Putamen (tissue), 1 donor: ENCODE results near the gene ABI3BP.
"Not testable (repeated sequence)": the region's sequence is repeated elsewhere in the genome, so short reads cannot be mapped to it uniquely, and the experiment has no call there.

Experiments used
- DNase-seq: peaks from one replicate; pipeline ENCODE4 v3.0.0-alpha.2; 2016; ENCODE audit warnings: low spot score

The ABI3BP gene

DNA sequence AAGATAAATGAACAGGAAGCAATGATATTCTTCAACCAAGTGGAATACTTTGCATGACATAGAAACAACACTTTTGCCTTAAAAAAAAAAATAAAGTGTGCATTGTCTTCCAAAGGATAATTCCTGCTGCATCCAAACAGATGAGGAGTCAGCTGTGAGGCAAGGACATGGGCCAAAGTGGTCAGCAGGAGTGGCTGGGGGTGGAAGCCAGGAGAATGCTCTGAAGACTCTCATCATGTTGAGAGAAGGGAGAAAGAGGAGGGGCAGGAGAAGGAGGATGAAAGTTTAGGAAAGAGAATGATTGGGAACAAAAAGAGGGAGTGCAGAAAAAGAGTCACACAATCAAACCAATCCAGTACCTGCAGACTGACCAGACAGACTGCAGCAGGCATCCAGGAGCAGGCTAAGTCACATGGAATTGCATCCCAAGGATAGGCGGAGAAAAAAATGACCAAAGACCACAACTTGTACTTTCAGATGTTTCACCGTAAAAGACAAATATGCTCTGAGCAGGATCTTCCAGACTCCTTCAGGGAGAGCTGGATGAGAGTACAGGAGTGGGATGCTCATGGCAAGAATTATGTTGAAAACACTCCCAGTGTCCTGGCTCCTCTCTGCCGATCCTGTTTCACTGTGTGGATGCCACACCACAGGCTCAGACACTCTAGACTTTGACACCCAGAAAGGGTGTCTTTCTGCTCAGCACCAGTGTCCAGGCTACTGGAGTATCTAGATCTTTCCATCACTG lies 11.9 kb downstream of the ABI3BP start:
- DNase-seq = no peak

DNA sequence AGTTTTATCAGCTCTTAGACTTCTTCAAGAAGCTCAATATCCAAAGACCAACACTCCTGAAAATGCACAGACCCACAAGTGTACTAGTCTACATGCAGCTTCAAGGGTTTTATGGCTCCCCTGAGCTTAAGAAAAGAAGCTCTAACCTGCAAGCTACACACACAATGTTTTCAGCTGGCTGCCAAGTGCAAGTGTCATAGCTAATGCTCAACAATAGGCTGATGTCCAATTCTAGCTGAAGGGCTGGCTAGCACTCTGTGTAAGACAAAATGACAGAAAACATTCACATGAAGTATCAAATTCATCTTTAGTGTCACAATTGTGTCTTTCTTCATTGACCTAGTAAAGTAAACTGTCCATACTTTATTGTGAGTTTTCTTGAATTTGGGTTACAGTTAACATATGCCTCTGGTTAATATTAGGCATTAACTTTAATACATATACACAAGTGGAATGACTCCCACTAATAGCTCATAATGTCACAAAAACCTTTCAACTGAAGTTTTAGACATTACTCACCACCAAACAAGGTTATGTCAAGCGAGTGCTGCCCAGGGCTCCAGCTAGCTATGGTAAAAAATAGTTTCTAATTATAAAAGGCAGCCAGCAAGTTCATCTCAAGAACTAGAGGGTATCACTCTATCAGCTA lies 15.1 kb downstream of the ABI3BP start:
- no peak for DNase-seq

DNA sequence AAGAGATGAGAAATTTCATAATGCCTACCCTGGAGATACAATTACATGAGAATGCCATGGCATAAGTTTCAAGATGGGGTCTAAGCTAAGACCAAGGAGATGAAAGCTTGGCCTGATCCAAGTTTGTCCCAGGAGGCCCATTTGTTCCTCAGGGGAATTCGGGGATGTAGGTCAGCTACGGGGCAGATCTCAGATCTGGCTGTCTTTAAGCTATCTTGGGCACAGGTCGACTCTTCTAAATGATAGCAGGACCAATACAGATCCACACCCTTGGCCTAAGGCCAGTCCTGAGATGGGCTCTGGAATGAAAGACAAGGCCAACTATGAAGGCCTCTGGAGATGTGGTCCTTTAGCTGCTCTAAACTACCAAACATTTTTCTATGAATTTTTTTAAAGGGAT lies 16.6 kb downstream of the ABI3BP start:
- no peak for DNase-seq

DNA sequence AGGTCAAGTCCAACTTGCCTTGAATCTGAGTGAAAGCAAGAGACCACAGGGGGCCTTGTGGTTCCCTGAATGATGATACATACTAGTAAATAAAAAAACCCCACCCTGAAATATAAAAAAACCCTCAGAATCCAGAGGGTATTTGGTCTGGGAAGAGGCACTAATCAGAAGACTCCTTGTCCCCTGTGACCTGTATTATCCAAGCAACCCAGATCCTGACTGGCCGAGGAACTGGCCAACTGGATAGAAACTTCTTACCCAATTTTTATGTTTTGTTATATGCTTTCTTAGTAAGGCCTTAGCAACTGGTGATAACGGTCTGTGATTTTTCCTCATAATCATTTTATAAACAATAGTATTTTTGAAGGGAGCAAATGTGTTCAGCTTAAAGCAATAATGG lies 17.5 kb downstream of the ABI3BP start:
- no peak for DNase-seq

DNA sequence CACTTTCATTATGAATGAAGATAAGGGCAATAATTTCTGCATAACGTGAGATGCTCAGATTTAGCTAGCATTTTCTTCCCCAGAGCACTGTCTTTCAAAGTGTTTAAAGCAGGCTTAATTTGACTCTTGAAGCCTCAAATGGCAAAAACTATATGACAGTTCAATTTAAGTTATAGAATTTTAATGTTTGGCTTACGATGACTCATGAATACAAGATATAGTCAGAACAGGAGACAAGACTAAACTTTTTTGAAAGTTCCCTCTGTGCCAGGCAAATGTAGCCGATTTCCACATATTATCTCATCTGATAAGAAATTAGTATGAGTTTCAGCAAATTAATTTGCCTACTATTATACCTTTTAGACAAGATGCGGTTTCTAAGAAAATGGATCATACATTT lies 19.6 kb downstream of the ABI3BP start:
- DNase-seq = no peak

DNA sequence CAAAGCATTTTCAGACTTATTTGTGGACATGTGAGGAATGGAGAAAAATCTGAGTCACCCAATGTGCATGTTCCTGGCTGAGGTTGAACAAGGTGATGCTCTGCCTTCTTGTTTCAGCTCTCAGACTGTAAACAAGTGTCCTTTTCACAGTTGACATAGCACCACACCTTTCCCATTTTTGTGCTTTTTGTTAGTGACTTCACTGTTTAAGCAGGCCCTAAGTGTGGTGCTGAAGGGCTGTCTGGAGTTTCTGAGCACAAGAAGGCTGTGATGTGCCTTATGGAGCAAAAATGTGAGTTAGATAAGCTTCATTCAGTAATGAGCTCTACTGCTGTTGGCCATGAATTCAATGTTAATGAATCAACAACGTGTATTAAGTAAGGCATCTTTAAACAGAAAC lies 20.4 kb downstream of the ABI3BP start:
- DNase-seq = no peak

DNA sequence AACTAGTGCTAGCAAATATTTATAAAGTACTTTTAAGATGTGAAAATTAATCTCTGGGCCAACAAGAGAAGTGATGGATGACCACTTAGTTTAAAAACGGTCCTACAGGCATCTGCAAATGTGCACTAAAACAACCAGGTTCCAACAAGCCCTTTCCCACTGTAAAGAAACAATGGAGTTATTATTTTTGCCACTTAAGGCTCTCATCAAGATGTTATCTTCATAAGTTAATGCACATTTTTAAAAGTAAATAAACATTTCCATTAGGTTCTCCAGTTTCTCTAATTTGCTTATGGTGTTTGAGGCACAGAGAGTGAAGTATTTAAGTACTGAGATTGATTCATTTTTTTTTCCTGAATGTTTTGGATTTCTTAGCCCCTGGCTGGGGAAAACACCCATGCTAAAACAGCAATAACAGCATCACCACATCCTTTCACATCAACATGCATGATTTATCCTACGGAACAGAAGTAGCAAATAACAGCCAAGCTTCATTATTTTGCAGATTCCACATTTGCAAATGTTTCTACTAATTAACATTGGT lies 20.8 kb downstream of the ABI3BP start:
- no peak for DNase-seq

DNA sequence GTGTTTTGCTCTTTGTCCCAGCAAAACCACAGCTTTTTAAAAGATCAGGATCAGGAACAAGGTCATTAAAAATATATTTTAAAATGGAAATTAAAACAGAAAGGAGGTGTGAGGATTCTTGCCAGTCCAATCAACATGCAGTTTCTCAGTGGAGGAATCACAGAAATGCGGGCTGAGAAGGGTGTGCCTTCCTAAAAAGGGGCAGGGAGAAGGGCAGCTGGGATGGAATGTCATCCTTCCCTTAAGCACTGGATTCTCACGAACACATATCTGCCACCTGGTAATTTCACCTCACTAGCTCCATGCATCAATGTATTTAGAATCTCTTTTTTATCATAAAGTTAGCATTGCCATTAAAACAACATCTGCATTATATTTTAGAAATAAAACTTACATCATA lies 21.4 kb downstream of the ABI3BP start:
- no peak for DNase-seq

DNA sequence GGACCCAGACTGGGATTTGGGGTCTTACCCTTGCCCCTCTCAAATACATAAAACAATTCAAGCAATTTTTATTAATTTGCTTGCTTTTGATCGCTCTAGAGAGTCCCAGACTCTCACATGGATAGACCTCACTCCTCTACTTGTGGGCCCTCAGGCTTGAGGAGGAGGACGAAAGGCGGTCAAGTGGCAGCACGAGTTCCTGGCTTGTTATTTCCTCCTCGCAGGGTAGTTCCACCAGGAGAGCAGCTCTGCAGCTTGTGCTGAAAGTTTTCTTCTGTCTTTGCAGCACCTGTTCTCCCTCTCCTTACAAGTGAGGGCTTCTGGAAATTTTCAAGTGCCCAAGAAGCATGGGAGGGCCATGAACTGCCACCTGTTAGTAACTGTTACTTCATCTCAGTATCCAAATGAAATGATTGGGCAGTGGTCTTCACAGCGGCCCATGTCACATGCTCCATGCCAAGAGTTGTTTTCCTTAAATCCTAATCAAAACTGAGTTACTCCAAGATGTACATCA lies 22.7 kb downstream of the ABI3BP start:
- no peak for DNase-seq

DNA sequence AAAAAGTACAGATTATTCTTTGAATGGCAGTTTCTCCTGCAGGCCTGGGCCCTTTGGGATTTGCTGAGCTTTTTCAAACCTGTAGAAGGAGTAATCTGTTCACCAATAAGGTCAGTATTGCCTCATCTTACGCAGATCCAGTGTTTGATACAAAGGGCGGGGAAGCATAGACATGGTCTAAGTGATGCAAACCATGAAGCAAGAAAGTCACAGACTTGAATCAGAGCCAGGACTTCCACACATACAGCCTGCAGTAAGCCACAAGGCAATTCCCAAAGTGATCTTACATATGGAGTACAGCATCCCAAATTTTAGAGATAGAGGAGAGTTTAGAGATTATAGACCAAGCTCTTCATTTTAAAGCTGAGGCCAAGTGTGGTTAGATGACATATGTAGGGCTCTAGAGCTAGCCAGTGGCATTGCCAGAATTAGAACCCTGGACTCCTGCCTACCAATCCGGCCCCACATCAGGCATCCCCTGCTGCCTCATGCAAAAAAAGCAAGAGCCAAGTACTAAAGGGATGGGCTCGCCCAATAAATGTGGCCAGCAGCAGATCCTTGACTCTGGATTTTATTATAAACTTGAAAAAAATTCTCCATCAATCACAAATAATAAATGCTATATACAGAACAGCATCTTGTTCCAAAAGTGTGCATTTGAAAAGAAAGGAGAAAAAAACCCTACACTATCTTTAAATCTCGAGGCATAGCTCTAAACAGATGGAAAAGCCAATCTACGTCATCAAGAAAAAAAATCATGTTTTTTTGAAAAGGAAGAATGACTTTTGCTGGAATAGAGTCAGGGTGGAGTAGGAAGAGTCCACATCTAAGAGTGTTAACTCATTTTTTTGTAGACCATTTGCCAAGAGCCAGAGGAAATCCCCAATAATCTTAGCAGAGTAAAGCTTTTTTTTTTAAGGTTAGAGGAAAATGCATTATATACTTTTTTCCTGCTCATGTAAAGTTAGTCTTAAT lies 24.0 kb downstream of the ABI3BP start:
- no peak for DNase-seq

DNA sequence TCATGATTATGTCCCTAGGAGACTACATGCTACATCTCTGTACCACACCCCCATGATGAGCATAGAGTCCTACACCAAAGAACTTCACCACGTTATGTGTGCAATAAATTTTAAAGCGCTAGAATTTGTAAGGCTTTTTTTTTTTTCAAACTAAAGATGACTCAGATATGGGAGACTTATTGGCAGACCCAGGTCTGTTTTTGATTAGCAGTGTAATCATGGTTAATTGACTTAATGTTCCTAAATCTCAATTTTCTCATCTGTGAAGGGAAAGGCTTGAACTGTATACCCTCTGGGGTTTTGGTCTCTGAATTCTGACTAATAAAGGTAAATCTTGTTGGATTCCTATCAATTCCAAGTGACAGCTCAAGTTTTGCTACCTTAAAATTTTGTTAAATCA lies 26.4 kb downstream of the ABI3BP start:
- no peak for DNase-seq

DNA sequence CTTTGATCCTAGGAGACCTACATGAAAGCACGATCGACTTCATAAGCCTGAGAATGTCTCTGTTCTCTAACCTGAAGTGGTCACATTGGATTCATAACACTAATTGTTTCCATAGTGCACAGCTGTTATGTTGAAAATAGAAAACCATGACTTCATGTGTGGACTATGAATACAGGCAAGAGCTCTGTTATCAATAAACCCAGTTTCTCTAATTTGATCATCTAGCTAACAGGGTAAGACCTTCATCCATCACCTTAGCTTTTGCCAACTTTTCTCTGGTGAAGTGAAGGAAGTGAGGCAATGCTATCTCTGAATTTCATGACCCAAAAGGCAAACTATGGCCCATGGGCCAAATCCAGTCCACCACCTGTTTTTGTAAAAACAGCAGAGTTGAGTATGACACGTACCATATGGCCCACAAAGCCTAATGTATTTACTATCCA lies 27.2 kb downstream of the ABI3BP start:
- DNase-seq = no peak

DNA sequence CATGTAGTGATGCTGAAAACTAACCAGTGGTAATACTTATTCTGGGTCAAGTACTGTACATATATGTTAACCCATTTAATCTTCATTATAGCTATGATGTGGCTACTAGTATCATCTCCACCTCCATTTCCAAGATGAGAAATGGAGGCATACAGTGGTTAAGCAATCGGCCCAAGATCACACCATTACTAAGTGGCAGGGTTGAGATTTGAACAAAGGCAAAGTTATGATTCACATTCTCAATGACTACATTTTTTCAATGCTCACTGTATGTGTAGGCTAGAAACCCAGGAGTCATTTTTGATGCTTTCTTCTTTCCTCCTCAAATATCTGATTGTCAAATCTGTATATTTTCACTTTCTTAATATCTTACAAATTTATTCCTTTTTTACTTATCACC lies 30.2 kb downstream of the ABI3BP start:
- no peak for DNase-seq

DNA sequence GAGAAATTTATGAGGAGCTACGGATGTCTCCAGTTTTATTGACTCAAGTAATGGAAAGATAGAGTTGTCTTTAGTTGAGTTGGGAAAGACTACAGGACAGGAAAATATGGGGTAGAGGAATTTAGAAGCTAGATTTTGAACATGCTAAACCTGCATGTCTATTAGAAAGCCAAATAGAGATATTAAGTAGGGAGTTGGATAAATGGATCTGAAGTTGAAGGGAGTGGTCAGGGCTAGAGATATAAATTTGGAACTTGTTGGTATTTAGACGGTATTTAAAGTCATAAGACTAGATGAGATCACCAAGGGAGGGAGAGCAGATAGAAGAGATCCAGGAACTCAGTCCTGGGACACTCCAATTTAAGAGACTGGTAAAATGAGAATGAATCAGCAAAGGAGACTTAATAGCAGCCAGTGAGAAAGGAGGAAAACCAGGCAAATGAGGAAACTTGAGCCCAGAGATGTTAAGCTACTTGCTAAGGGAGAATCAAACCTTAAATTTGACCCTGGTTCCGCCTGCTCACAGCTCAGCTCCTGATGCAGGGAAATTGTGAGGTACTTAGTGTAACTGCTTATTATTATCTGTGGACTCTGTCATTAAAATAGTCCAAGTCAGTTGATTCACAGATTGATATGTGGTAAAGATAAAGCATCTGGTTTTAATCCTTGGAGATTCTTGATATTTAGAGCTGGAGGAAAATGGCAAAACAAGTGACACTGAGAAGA lies 35.8 kb downstream of the ABI3BP start:
- no peak for DNase-seq

DNA sequence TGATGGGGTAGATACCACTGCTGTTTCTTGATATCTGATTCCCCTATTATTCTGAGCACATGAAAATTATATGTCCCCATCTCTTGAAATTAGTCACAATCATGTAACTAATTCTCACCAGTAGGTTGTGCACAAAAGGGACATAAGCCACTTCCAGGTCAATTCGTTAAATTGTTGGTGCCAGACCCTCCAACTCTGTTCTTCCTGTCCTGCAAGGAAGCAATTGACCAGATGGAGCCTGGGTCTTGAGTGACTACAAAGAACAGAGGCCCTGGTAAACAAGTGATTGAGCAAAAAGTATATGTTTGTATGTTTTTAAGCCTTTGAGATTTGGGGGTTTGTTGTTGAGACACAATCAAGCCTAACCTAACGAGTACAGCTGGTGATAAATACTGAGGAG lies 36.9 kb downstream of the ABI3BP start:
- DNase-seq = no peak

DNA sequence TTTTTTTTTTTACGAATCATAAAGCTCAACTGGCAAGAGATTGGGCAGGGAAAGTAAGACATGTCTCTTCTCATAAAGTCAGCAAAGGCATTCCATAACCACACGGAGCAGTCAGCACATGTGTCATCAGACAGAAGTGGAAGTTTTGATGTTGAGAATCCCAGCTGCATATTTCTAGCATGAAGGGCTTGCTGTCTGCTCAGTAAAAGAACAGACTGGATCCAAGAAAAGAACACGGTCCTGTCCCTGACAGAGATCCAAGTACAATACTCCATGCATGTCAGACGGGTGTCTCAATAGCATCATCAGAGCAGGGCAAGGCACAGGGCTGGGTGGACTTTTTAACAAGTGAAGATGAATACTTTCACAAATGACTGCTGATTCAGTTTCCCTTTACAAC lies 38.2 kb downstream of the ABI3BP start:
- DNase-seq = no peak

DNA sequence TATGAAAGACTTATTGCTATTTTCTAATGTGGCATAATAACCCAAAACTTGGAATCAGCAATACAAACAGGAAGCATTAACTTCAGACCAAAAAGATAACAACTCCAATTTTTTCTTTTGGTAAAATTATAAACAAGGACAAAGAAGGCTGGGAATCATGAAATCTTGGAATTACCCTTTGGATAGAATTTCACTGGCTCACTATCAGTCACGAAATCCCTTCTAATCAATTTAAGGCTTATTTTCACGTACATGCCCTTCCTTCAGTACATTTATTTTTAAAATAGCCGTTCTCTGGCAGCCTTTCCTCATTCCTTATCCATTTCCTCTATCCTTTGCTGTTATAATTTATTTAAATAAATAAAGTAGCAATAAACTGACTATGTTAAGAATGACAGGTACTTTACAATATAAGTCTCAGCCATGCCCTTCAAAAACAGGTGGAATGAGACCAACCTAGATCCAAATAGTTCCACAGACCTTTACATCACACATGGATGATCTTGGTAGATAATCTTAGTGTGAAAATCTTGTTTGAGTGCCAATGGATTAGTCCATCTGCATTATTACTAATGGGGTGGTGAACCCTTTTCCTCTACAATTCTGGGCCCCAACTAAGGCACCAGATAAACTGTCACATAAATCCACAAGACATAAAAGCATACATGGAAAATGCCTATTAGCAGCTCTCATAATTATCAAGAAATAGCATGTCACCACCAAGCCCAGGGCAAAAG lies 38.9 kb downstream of the ABI3BP start:
- no peak for DNase-seq

DNA sequence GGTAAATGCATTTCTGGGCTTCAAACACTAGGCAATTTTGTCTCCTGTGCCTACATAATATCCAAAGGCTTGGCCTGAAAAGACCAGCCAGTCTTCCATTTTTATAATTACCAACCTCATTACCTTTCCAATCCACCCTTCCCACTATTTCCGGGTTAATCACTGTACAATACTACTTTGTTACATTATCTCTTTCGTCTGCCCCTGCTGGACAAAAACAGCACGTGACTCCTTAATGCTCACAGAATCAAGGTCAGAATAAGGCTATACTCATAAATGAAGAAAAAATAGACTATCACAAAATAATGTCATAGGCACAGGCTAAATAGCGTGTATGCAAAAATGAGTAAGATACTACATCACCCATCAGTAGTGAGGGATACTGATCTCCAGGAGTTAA lies 40.1 kb downstream of the ABI3BP start:
- DNase-seq = no peak

DNA sequence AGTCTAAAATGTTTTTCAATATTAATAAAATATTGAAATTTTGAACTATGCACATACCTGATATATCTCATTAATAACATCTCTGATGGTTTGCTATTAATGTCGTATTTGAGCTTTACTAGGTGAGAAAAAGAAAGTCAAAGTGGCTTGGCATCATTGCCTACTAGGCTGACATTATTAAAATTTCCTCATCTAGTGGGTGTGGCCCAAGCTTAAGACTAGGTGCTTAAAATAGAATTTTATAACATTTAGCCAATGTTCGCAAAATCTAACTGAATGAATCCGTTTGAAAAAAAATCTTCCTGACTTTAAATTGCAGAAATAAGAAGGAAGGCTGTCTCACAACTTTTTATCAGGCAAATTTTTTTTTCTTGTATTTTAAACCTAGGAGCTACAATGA lies 46.1 kb downstream of the ABI3BP start:
- no peak for DNase-seq

DNA sequence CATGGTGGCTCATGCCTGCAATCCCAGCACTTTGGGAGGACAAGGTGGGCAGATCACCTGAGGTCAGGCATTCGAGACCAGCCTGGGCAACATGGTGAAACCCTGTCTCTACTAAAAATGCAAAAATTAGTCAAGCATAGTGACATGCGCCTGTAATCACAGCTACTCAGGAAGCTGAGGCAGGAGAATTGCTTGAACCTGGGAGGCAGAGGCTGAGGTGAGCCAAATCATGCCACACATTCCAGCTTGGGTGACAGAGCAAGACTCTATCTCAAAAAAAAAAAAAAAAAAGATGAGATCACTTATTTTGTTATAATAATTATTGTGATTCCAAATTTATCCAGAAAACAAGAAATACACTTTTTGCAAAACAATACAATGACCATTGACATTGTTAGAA lies 47.1 kb downstream of the ABI3BP start:
- DNase-seq = not testable (repeated sequence)

DNA sequence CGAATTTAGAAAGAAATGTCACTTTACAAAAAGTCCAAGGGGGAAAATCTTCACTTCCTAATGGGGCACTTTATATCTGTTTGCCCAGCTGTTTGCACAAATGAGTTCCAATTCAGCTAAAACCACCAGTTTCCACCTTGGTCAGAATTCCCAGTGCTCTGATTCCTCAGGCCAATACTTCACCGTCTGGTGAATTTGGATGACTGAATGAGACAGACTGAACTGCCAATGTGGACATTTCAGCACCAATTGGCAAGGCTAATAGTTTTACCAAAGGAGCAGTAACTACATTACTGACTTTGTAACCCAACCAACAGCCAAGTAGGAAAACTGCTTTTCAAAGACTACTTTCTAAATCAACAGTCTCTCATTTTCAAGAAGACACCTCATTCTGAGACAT lies 51.8 kb downstream of the ABI3BP start:
- DNase-seq = no peak
